HUDEP-2 (cell line): ENCODE data around the gene OXNAD1.
A peak's percentile ranks its signal among the peaks of the same experiment; 100 is the strongest.

Experiments
- DNase-seq, 76 experiments: peaks; one replicate each; lab custom pipeline; 2025; ENCODE audit not compliant: unreplicated experiment in 76 of 76; lab: John Stamatoyannopoulos, UW

OXNAD1 gene, protein sequence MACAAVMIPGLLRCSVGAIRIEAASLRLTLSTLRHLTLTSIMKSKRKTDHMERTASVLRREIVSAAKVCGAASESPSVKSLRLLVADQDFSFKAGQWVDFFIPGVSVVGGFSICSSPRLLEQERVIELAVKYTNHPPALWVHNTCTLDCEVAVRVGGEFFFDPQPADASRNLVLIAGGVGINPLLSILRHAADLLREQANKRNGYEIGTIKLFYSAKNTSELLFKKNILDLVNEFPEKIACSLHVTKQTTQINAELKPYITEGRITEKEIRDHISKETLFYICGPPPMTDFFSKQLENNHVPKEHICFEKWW

DNA sequence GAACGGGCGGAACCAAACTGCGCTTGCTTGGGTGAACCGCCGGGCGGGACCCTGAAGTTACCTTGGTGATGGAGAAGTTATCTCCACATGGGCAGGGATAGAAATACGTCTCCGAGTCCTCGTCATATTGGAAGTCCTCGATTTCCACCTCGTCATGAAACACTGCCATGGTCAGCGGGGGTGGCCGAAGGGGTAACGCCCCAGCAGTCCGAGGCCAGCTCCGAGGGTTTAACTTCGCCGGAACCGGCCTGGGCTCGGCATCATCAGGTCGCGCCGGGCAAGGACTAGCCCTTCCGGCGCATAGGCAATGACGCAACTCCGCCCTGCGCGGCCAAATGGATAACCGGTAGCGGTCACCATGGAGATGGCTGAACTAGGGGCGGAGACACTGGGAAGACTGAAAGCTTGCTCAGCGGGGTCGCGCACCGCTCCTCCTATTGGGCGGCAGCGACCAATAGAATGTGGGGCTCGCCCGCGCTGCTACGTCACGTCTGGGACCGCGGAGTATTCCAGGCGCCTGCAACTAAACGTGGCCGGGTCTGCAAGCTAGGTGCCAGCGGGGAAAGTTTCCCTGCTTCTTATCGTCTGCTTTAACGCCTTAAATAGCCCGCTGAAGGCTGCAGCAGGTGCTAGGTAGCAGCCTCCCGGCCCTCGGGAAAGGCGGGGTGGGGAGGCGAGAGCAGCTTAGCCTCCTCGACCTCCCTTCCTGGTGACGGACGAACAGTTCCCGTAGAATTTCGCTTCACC lies at the start of gene OXNAD1, which contains the start of gene DPH3:
Gene OXNAD1, plus strand, starts transcription at position 505 of the 747 bp plus-strand sequence. CDS start 5,741 bp downstream, outside the sequence.
Gene DPH3, minus strand, starts transcription at position 236 of the 747 bp plus-strand sequence. Its CDS starts 67 bp downstream, at position 169.
- DNase-seq, result peak; percentile 73 to 99 (median 98)

DNA sequence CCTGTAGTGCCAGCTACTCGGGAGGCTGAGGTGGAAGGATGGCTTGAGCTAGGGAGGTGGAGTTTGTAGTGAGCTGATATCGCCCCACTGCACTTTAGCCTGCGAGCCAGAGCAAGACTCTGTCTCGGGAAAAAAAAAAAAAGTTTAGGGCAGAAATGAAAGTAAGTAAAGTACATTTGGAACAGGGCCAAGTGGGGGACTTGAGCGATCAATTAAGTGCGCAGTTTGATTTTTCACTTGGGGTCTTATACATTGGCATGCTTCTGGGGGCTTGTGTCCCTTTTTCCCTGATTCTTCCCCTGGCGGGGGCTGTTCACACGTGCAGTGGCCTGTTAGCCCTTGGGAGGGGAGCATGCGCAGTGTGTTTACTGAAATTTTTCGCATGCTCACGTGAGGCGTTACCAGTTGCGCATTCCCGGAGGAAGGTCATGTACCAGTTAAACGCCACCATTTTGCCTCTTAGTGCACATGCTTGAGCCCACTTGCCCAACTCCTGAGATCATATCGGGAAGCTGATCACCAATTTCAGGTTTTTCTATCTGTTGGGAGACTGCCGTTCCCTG lies 48.6 kb upstream of the OXNAD1 start:
- DNase-seq, result no peak

DNA sequence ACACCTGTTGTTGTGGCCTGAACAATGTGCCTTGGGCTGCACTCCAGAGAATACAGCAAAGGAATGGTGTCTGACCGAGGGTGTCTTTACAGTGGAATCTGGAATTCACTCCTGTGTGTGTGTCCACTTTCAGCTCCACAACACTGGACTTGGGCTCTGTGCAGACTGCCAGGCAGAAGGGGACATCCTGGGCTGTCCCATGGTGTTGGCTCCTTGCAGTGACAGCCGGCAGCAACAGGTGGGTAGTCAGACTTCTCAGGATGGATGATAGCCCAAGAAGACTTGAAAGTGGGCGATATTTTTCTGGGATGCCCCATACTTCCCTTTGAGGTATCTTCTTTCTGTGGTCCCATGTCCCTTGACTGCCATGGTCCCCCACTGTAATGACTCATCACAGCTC lies 45.2 kb upstream of the OXNAD1 start:
- no peak for DNase-seq

DNA sequence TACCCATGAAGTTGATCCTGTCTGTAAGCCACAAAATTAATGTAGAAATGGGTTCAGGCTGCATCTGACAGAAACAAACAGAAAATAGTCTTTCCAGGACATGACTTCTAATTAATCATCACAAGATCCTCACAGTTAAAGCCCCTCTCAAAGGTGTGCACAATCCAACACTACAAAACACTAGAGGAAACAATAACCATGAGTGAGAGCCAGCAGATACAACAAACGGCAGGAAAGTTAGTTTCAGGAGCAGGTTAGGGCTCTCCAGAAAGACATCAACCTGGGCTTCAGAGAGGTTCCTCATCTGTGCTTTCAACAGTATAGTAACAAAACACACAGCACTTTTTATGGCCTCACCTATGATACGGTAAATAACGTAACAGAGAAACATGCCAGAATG lies 43.0 kb upstream of the OXNAD1 start:
- no peak for DNase-seq

DNA sequence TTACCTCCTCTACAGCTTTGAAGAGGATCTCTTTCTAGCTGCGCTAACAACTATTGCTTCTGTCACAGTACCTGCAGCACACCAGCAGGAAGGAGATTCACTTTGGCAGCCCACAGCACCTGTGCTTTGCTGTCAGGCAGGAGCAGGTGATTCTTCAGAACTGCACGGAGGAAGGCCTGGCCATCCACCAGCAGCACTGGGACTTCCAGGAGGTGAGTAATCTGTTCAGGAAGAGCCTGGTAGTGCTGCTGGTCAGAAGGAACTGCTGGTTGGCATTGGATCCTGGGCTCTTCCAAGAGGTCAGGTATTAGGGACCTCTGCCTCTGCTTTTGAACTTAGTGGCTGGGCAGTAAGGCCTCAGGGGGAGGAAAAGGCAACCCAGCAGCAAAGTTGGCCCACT lies 42.5 kb upstream of the OXNAD1 start:
- no peak for DNase-seq

DNA sequence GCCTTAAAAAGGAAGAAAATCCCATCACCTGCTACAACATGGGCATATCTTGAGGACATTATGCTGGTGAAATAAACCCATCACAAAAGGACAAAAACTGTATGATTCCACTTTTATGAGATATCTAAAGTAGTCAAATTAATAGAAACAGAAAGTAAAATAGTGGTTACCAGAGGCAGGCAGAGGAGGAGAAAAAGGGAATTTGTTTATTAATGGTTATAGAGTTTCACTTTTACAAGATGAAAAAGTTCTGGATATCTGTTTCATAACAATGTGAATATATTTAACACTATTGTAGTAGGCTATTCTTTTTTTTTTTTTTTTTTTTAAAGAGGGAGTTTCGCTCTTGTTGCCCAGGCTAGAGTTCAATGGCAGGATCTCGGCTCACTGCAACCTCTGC lies 40.7 kb upstream of the OXNAD1 start:
- no peak for DNase-seq

DNA sequence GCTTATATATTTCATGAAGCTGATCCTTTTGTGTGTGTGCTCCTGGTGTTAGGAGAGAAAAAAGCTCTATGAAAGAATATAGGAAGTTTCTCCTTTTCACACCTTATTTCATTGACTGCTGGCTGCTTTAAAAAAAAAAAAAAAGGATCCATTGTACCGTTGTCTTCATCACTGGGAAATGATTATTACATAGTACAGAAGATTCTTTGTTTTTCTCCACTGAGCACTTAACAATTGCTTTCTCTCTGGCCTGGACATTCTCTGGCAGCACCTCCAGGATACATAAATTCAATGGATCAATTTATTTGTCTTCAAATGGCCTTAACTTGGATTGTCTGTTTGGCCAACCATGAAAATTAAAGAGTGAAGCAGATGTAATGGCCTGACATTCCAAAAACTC lies 37.4 kb upstream of the OXNAD1 start:
- no peak for DNase-seq

DNA sequence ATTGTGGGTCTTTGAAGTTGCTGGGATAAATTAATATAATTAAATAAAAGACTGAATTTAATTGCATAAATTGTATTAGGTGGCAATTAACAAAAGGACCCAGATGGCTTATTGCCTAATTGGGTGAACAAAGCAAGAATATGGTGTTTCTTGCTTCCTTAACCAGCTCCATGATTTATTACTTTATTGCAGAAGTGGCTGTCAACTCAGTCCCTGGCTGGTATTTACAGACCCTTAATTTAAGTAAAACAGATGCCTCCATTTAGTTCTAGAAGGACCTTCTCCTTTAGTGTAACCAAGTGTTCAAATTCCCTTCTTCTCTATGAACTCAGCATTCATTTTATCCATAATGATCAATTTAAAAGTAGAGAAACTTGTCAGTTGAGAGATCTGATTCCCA lies 35.3 kb upstream of the OXNAD1 start:
- no peak for DNase-seq

DNA sequence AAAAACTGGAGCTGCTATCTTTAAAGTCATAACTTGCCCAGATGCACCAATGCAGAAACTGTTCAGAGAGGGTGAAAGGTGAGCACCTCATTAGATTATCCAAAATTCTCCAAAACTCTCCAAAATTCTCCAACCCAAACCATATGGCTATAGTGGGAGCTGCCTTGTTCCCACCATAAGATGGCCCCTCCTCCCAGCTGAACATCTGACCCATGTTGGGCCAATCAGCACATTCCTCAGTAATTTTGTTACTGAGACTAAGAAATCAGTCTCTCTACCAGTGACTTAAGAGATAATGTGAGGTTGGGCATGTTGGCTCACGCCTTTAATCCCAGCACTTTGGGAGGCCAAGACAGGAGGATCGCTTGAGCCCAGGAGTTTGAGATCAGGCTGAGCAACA lies 33.0 kb upstream of the OXNAD1 start:
- DNase-seq, result no peak

DNA sequence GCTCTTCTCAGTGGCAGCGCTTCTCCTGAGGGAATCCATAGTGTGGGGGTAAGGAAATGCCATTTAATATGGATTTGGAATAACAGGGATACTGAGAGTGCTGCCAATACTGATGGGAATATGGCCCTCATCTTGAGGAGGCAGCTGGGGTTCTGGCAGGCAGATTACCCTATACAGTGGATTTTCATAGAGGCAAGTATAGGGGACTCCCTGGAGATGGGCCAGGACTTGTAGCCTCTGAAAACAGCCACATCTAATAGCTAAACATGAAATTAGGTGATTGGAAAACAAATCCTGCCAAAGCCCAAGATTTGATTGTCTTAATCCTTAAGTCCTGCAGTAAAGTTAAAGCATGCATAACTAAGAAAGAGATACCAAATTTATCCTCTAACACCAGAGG lies 31.2 kb upstream of the OXNAD1 start:
- DNase-seq, result no peak

DNA sequence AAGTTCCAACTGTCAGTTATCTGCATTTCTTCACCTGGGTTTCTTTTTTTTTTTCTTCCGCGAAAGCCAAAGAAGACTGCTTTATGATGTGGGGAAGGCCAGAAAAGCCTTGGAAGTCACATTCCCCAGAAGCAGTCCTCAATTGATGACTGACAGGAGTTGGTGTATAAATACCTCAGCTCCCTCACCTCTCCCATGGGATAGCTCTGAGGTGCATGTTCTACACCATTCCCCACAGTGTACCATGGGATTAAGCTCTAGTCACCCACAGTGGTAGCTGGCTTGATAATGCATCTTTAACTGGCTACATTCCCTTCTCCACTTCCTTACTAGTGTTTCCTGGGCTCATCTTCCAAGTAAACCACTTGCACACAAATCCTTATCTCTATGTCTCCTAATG lies 30.7 kb upstream of the OXNAD1 start:
- DNase-seq, result no peak

DNA sequence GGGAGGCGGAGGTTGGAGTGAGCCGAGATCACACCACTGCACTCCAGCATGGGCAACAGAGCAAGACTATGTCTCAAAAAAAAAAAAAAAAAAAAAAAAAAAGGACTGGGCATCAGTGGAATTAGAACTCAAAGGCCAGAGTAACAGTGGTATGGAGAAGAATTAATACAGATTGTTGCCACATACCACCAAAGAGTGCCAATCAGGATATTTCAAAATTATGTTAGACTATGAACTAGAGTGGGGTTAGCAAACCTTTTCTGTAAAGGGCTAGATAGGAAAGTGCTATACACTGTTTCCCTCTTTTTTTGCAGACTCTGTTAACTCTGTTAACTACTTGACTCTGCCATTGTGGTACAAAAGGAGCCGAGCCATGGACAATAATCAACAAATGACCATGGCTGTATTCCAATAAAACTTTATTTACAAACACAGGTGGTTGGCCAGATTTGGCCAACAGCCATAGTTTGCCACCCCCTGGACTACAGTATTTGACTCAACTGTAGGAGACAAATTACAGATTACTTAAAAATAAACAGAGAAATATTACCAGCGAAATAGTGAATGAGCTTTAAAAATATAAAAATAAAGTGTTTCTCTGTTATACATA lies 28.9 kb upstream of the OXNAD1 start:
- no peak for DNase-seq

DNA sequence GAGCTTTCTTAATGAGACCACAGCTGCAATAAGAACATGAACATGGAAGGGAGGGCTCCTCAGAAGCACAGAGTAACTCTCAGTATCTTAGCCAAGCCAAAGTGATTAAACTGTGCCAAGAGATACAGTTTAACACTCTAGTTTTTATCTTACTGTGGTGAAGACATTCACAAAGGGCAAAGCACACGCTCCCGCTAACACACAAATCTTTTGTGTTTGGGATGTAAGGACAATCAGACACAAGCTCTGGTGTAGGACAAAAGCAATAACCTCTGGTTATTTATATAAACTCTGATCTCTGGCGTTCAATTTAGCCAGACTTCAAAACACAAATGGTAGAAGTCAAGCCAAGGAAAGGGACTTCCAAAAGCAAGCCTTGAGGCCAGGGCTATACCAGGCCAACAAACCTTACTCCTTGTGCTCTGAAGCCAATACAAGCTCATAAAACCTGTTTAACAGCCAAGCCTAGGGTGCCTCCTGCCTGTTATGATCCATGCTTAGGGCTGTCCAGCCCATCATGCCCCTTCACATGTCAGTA lies 28.1 kb upstream of the OXNAD1 start:
- no peak for DNase-seq

DNA sequence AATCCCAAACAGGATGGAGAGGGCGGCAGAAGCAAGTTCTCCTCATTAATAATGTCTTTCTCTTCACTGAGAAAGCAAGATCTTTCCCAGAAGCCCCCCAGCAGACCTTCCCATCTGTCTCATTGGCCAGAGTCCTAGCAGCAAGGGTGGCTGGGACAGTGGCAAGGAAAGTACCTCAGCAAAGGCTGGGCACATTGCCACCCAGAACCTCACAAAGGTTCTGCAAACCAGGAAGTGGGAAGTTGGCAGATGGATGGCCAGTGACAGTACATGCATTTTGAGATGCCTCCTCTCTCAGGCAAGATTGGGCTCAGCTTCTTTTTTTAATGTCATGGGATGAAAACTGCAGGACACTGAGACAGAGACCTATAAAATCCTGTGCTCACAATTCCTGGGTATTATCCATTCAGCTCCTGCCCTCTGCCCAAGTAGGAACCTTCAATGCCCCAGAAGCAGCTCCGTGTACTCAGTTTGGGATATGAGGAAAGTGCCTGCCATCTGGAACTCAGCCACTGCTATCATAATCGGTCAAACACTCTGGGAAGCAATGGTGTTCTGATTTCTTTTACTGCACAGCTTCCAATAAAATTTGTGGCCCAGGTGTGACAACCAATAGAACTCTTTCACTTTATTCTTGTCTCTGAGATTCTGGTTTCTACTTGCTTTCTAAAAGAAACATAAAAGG lies 25.8 kb upstream of the OXNAD1 start:
- DNase-seq, result no peak

DNA sequence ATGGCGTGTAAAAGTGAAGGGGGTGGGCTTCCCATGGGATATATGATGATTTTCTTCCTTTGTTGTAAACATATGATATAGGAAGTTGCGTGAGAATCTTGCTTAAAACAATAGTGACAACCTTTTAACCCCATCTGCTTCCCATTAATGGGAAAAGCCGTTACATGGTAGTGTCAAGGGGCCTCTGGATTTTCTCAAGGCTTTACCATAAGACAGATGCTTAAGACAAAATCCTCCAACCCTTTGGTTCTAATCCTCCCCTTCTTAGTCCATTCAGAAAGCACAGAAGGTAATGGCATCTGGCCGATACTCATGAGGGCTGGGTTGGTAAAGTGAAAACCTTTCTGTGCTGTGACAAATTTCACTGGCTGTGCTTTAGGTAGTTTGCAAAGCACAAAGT lies 25.2 kb upstream of the OXNAD1 start:
- DNase-seq, result no peak

DNA sequence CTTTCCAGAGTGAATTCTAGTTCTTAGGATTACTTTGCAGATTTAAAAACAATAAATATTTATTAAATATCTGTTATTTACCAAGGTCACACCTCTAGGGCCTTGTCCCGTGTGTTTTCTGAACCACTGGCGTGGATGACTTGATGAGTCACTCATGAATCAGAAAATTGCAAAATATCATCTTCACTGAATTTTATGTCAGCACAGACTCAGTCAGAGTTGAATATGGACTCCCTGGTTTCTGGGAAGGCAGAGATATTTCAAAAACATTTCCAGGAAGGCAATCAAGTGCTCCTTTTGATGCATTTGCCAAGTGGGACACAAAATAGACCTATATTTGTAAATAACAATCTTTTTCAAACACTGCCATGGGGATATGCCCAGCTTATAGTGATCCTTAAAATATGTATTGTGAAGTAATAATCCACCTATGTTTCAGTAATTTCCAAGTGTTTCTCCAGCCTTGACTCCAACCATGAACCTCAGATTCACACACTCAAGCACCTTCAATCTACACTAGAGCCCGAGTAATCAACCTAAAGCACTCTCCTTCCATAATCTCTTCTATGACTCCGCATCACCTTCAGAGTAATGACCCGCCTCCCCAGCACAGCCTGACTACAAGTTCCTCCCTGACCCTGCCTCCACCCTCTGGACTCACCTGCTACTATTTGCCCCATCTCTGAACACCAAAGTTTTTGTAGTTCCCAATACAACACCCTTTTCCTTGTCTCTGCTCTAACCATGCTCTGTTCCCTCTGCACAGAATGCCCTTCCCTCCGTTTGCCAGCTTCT lies 24.6 kb upstream of the OXNAD1 start:
- no peak for DNase-seq

DNA sequence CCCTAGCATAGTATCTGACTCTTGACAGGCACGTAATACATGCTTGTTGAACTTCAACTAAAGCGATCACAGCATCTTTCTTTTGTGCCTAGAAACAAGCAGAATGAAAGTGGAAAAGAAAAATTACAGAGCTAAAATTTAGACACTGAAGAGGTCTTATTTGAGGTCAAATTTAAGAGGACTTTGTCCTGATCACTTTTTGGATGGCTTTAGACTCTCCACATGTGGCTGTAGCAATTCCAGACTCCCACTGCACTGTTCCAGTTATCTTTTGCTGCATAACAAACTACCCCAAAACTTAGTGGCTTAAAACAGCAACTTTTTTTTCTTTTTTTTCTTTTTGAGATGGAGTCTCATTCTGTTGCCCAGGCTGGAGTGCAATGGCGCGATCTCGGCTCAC lies 23.8 kb upstream of the OXNAD1 start:
- no peak for DNase-seq

DNA sequence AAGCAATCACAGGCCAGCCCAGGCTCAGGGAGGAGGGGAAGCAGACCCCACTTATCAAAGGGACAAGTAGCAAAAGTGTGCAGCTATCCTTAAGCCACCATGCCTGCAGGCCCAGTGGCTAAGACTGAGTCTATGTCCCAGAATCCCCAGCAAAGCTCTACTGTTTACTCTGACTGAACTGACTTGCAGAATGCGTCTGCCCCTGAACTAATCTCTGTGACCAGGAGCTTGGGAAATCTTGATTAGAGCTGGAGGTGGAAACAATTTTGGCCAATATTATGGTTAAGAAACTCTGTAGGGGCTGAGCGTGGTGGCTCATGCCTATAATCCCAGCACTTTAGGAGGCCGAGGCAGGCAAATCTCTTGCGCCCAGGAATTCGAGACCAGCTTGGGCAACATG lies 22.8 kb upstream of the OXNAD1 start:
- no peak for DNase-seq

DNA sequence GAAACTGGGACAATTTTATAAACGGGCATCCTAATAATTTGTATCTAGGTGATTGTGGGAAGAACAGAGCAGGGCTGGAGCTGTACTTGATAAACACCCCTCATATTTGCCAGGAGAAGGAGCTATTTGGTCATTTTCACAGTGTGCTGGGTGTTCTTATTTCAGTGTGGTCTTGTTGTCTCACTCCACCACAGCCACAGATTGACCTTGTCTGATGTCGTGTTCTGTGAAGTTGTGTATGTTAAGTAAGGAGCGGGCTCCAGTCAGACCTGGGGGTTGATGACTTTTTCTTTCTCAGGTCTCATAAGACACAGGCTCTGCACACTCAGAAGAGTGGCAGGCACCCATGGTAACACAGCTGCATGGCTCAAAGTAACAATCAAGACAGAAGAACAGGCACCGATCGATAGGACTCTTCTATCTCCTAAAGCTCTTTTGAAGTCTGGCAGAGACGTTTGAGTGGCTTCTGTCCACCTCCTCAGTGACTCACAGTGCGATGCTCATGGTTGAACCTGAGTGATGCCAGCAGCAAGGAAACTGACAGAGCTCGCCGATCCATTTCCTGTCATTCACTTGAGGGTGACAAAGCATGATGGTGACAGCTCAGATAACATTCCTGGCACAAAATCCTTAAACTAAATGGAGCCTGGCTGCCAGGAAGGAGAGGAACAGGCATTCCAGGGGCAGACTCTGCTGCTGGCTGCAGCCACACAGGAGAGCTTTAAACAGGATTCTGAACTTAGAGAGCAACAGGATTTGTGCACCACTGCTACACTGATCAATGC lies 21.1 kb upstream of the OXNAD1 start:
- no peak for DNase-seq
